ENCODE measurements around the gene FER1L5.
A peak's percentile ranks its signal among the peaks of the same experiment; 100 is the strongest.
"Not testable (repeated sequence)": the region's sequence is repeated elsewhere in the genome, so short reads cannot be mapped to it uniquely, and the experiment has no call there.

FER1L5 gene

GRCh38 chr2:96637385-96638143 lies 5.0 kb upstream of the FER1L5 start:
- peak; percentile 84 for DNase-seq

- peak; percentile 93 for DNase-seq
These were observed 4.1 kb upstream of the FER1L5 start, which contains the start of gene KANSL3 for GRCh38 chr2:96638144-96639121. Gene KANSL3, minus strand, starts transcription at chr2:96638312. Its CDS starts 1,177 bp downstream, at chr2:96637135.

- DNase-seq = no peak
These were observed 5.1 kb downstream of the FER1L5 start for GRCh38 chr2:96647681-96648080.

DNA sequence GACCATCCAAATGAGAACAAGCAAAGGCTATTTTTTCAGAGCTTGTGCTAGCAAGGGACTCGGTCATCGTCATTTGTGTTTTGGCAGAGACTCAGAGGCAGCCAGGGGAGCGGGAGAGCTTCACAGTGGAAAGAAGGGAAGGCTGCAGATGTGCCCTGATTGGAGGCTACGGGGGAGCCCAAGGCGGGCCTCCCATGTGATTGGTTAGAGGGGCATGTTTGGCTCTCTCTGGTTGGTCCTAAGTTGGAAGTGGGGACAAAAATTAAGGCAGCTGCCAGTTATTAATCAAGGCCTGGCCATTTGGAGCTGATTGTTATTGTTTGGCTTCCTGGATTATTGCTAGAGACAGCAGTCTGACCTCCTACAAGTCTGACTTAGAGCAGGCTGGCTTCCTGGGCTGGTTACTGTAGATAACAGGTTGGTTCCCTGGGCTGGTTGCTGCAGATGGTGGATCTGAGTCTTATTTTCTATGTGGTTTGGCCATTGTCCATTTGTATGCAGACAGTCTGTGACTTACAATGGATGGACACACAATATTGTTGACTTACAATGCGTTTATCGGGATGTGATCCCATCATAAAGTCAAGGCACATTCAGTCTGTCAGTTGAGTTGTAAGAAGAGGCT lies 5.9 kb downstream of the FER1L5 start:
- no peak for DNase-seq

GRCh38 chr2:96649342-96649741 lies 6.8 kb downstream of the FER1L5 start:
- DNase-seq = no peak

DNA sequence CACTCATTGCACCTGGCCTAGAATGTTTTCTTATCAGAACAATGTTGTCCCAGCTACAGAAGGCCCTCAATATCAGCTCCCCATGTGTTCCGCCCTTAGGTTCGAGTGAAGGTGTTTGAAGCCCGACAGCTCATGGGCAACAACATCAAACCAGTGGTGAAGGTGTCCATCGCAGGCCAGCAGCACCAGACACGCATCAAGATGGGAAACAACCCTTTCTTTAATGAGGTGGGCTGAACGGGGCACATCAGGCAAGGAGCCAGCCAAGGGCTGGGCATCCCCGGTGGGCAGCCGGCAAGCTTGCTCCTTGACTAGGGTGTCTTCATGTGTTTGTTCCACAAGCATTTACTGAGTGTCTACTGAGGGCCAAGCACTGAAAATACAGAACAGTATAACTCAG lies 9.2 kb downstream of the FER1L5 start:
- no peak for DNase-seq

DNA sequence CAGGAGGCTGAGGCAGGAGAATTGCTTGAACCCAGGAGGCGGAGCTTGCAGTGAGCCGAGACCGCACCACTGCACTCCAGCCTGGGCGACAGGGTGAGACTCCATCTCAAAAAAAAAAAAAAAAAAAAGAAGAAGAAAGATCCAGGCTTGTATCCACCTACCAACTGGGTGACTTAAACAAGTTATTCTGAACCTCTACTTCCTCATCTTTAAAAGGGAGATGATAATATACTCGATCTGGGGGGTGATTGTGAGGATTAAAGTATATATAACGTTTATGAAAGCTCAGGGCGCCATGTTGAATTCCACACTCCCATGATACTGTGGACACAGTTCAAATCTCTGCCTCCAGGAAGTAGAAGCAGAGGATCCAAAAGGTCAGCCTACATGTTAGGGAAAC lies 12.2 kb downstream of the FER1L5 start:
- not testable (repeated sequence) for DNase-seq

- no peak for DNase-seq
These were observed 13.0 kb downstream of the FER1L5 start for GRCh38 chr2:96655526-96655925.

GRCh38 chr2:96656540-96656939 lies 14.0 kb downstream of the FER1L5 start:
- DNase-seq = no peak

- no peak for DNase-seq
These were observed 18.8 kb downstream of the FER1L5 start for GRCh38 chr2:96661324-96661723.

DNA sequence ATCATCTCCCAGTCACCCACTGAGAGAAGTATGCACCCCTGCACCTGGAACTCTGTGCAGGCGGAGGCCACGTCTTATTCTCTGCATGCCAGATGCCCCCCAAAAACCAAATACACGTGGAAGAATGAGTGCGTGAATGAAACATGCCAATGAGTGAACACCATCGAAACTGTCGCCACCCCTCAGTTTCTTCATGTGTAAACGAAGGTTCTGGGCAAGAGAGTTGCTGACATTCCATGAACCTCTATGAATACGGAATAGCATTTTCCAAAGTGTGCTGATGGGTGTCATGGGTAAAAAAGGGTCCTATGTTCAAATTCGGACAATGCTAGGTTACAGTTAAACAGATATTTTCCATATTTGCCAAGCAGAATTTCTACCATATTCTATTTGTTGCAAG lies 19.8 kb downstream of the FER1L5 start:
- DNase-seq = no peak

DNA sequence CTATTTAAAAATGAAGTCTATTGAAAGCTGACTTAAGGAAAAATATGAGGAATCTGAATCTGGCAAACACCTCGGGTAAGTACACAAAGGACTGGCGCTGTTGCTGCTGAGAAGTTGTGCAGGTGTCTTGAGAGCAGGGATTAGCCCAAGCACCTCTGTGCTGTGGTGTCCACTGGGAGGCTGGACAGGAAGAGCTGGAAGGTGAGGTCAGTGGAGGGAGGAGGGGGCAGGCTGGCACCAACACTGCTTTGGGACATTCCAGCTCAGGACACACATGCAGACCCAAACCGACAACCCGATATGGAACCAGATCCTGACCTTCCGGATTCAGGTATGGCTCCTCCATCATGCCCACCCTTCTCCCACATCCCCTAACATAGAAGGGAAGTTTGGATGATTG lies 20.6 kb downstream of the FER1L5 start:
- DNase-seq = no peak

DNA sequence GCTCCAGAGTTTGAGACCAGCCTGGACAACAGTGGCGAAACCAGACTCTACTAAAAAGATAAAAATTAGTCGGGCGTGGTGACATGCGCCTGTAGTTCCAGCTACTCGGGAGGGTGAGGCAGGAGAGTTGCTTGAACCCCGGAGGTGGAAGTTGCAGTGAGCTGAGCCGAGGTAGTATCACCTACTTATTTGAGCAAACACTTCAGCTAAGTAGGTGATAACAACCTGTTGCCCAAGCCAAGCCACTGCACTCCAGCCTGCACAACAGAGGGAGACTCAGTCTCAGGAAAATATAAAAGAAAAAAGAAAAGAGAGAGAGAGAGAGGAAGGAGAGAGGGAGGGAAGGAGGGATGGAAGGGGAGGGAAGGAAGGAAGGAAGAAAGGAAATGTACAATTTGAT lies 21.3 kb downstream of the FER1L5 start:
- DNase-seq = no peak

DNA sequence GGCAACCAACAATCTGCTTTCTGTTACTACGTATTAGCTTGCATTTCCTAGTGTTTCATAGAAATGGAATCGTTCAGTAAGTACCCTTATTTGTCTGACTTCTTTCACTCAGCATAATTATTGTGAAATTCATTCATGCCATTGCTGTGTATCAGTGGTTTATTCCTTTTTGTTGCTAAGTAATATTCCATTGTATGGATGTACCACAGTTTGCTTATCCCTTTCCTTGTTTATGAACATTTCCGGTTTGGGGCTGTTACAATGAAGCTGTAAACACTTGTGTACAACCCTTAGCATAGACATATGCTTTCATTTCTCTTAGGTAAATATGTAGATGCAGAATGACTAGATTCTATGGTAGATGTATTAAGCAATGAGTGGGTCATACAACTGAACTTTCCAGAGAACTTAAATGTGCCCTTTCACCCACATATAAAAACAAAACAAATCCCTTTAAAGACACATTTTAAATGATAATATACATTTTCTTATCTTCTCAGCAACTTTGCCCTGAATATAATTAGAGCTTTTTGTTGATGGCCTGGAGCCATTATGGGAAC lies 21.9 kb downstream of the FER1L5 start:
- no peak for DNase-seq

DNA sequence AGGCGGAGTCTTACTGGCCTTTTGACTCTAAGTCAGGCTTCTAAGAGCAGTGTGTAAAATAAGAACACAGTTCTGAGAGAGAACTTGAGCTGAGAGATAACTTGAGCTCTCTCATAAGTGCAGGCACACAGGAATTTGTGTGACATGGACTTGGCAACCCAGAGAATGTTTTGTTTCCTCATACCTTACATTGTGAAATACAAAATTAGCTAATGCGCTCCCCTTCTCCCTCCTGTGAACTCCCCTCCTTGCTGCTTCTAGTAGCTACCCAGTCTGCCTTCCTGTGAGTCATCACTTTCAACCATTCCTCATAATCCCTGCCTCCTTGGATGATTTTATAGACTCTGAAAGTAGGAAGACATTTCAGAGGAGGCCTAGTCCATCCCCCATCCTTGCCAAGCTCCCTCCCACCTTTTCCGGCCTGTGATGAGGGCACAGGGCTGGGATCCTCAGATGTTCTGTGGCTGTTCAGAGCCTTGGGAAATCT lies 22.6 kb downstream of the FER1L5 start:
- no peak for DNase-seq

DNA sequence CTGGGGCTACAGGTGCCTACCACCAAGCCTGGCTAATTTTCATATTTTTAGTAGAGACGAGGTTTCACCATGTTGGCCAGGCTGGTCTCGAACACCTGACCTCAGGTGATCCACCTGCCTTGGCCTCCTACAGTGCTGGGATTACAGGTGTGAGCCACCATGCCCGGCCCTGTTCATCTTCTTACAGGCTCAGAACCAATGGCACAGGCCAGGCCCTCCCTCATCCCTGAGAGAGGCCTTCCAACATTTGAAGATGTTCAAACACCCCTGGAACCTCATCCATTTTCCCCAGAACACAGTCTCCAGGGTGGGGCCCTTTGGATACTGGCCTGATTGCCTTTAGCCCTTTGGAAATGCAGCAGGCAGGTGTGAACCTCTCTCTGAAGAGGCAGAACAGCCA lies 23.2 kb downstream of the FER1L5 start:
- not testable (repeated sequence) for DNase-seq

DNA sequence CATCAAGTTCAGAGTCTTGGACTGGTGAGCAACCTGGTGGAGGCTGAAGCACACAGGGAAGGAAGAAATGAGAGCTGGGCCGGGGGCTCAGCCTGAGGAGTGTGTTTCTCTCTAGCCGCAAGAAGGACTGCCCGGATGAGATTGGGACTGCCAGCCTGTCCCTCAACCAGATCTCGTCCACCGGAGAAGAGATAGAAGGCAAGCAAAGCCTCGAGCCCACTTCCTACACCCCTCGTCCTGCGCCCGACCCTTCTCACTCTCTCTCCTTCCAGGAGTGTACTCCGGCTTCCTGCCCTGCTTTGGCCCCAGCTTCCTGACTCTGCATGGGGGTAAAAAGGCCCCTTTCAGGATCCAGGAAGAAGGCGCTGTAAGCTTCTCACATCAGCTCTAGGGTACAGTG lies 26.2 kb downstream of the FER1L5 start:
- no peak for DNase-seq

DNA sequence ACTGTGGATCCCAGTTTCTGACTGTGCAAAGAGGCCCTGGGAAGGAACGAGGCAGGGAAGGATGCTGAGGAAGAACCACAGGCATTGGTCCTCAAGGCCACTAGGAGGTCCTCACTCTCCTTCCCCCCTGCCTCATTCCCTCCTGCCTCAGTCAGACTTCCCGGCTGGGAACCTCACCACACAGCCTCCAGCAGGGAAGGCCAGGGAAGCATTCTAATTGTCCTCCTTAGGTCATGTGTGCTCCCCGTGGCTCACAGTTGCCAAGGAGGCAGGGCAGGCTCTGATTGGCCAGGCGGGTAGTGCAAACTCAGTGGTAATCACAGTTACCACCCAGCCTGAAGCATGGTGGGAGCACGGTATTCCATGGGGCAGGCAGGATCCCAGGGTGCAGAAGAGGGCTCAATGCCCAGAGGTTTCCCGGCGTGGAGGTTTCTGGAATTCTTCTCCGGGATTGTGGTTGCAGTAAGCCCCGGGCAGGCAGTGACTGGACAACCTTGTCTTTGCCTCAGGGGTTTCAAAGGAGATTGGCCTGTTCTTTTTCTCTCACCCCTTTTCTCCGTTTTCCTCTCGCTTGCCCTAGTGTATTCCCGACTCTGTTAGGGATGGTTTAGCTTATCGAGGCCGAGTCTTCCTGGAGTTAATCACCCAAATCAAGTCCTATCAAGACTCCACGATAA lies 27.1 kb downstream of the FER1L5 start:
- no peak for DNase-seq

DNA sequence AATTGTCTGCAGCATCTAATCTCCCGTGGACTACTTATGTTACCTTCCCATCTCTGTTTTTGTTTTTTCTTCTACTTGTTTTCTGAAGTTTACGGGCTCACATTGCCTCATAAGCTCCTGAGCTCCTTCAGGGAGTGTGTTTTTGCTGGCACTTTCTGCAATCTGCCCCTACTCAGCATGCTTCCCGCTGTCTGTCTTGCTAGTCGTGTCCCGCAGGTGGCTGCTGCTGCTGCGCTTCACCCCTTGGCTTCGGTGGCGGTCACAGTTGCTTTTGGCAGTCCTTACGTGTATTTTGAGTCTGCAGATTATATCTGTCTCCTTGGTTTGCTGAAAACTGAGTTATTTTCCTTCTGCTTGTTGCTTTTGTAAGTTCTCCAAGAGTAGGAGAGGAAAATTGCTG lies 37.3 kb downstream of the FER1L5 start:
- no peak for DNase-seq

DNA sequence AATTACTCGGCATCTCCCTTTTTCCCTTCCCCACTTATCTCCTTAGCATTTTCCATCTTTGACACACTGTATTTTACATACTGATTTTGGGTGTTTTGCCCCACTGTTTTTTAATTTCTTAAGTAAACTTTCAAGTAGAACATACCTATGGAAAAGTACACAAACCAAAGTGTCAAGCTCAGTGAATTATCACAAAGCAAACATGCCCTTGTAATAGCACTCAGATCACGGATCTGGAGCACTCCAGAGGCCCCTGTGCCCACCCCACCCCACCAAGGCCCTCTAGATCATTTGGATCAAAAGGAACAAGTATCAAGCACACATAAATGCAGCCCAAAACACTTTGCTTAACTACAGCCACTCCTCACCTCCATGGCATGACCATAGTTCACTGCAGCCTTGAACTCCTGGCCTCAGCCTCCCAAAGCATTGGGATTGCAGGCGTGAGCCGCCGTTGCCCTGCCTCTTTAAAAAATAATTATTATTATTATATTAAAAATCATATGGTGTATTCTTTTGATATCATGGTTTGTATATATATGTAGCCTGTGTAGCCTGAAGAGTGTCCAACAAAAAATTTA lies 38.1 kb downstream of the FER1L5 start:
- no peak for DNase-seq

DNA sequence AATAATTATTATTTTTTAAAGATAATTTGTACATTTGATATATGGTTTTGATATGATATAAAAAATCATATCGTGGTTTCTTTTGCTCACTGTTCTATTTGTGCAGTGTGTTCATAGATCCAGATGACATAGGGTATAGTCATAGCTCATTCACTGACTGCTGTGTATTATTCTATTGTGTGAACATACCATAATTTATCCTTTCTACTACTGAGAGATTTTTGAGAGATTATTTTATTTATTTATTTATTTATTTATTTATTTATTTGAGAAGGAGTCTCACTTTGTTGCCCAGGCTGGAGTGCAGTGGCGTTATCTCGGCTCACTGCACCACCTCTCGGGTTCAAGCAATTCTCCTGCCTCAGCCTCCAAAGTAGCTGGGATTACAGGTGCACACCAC lies 39.0 kb downstream of the FER1L5 start:
- no peak for DNase-seq

- no peak for DNase-seq
These were observed 40.7 kb downstream of the FER1L5 start for GRCh38 chr2:96683307-96683706.
